Measurements from ENCODE around the gene MCM8.

MCM8 gene

DNA sequence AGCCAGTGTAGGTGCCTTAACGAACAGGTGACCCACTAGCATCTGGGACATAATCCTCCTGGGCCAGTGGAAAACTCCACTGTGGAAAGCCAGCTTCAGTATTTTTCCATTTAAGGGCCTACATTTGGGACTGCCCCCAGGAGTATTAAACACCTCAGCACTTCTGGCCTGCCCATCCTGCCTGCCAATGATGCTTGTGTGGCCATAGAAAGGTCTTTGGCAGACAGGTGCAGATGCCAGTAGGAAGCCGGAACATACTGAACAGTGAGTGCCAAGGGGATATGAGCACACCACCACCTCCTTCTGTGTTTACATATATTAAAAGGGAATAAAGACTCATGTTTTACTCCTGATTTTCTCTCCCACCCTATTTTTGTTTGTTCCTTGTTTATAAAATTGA lies 19.9 kb downstream of the MCM8 start:
- Mint-ChIP-seq H3K4me1 (ENCODE audit: low read depth) (no peaks in the 10 kb centered on the region), H3K36me3 (ENCODE audit: low read depth) (peaks cover 18% of the 10 kb centered on the region), H3K9me3 (no peaks in the 10 kb centered on the region), H3K4me3 (no peak overlapping the region), H3K27ac (no peak overlapping the region), H3K27me3 (no peaks in the 10 kb centered on the region)
- intact Hi-C loops (cut with micrococcal nuclease): no loop called here

DNA sequence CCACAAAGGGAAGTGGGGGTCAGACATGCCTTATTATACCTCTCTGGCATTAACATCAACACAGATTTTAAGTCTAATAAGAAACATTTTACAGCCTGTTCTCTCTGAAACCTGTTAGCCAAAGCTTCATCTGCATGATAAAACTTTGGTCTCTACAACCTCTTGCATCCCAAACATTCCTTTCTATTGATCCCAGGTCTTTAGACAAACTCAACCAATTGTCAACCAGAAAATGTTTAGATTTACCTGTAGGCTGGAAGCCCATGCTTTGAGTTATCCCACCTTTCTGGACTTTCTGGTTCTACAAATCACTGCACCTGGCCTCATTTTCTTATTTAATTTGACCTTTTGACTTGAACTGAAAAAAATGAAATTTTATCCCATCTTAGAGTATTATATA lies 20.8 kb downstream of the MCM8 start:
- peaks cover 17% of the 10 kb centered on the region for H3K36me3 Mint-ChIP-seq (ENCODE audit: low read depth)
- intact Hi-C loops (cut with micrococcal nuclease): no loop called here
- H3K9me3 Mint-ChIP-seq: no peaks in the 10 kb centered on the region
- H3K27me3 Mint-ChIP-seq: no peaks in the 10 kb centered on the region
- H3K4me3 Mint-ChIP-seq: no peak overlapping the region
- H3K4me1 Mint-ChIP-seq (ENCODE audit: low read depth): no peaks in the 10 kb centered on the region
- H3K27ac Mint-ChIP-seq: no peak overlapping the region

DNA sequence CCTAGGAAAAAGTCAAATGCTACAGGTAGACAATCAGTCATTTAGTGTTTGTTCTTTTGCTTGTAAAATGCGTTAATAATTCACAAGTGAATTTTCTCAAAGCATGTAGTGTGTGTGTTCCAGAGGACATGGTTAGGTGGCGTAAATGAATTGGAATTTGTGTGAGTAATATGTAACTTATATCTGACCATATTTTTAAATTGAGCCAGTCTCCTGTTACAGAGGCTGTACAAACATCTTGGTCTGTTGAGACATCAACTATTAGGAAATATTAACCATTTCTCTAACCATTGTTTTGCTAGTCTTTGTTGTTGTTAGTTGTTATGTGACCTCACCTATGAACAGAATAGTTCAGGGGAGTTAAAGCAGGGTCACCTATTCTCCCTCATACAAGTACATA lies 22.7 kb downstream of the MCM8 start:
- Mint-ChIP-seq H3K4me3 (no peak overlapping the region), H3K36me3 (ENCODE audit: low read depth) (peaks cover 7% of the 10 kb centered on the region), H3K27ac (no peak overlapping the region), H3K9me3 (no peaks in the 10 kb centered on the region), H3K27me3 (no peaks in the 10 kb centered on the region), H3K4me1 (ENCODE audit: low read depth) (no peaks in the 10 kb centered on the region)
- intact Hi-C loops (cut with micrococcal nuclease): no loop called here

DNA sequence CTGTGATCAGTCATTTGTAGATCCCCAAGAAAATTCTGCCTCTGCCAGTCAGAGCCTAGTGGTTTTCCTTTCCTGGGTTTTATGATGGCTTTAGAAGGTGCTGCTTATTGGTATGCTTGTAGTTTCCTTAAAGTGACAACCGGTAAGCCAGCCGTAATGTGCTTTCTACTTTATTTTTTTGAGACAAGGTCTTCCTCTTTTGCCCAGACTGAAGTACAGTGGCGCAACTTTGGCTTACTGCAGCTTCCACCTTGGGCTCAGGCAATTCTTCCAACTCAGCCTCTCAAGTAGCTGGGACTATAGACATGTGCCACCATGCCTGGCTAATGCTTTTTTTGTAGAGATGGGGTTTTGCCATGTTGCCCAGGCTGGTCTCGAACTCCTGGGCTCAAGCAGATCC lies 23.5 kb downstream of the MCM8 start:
- Mint-ChIP-seq H3K36me3 (ENCODE audit: low read depth) (peaks cover 14% of the 10 kb centered on the region), H3K9me3 (no peaks in the 10 kb centered on the region)

DNA sequence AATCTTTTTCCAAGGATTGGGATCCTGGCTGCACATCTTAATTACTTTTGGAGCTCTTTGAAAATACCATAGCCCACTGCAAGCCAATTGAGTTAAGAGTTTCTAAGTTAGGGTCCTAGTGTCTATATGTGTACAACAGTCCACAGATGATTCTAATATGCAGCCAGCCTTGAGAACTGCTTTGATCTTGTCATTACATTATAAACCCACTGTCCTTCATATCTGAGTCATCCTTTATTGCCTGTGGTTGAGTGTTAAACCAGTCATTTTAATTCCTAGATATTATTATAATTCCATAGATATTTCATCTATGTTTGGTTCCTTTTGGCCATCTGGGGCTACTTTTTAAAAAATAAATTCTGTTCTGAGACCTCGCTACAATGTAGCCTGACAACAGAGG lies 24.1 kb downstream of the MCM8 start:
- no peaks in the 10 kb centered on the region for H3K4me1 Mint-ChIP-seq (ENCODE audit: low read depth)
- no peak overlapping the region for H3K4me3 Mint-ChIP-seq
- H3K27ac Mint-ChIP-seq: no peak overlapping the region
- H3K9me3 Mint-ChIP-seq: no peaks in the 10 kb centered on the region
- H3K27me3 Mint-ChIP-seq: no peaks in the 10 kb centered on the region
- H3K36me3 Mint-ChIP-seq (ENCODE audit: low read depth): peaks cover 16% of the 10 kb centered on the region
- intact Hi-C loops (cut with micrococcal nuclease): no loop called here

More for the DNA sequence above, 23.5 kb downstream of the MCM8 start:
- H3K4me3 Mint-ChIP-seq: no peak overlapping the region
- no peaks in the 10 kb centered on the region for H3K4me1 Mint-ChIP-seq (ENCODE audit: low read depth)
- no peaks in the 10 kb centered on the region for H3K27me3 Mint-ChIP-seq
- intact Hi-C loops (cut with micrococcal nuclease): no loop called here
- H3K27ac Mint-ChIP-seq: no peak overlapping the region

DNA sequence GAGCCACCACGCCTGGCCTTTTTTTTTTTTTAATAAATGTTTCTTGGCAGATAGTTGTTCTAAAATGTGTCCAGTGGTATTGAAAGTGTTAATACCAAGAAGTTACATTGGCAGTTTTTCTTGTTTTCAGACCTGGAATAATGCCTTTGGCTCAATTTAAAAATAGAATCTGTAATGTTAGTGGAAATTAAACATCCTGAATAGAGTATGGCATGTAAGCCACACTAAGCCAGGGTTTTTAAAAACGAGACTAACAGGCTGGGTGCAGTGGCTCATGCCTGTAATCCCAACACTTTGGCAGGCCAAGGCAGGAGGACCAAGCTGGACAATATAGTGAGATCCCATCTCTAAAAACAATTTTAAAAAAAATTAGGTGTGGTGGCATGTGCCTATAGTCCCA lies 25.3 kb downstream of the MCM8 start:
- intact Hi-C loops (cut with micrococcal nuclease): no loop called here

DNA sequence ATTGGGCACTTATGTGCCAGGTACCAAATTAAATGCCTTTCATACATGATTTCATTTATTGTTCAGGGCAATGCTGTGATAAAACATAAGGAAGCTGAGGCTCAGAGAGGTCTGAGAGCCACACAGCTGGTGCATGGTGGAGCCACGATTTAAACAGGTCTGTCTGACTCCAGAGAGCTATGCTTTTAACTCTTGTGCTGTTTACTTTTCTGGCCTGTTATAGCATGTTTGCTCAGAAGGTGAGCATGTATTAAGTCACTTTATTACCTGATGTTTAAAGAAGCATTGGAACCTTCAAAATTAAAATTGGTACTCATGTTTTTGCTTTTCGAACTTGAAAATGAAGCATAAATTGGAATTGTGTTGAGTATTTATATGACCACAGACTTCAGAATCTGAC lies 26.8 kb downstream of the MCM8 start:
- no peaks in the 10 kb centered on the region for H3K4me1 Mint-ChIP-seq (ENCODE audit: low read depth)
- no peaks in the 10 kb centered on the region for H3K27me3 Mint-ChIP-seq
- intact Hi-C loops (cut with micrococcal nuclease): no loop called here
- H3K27ac Mint-ChIP-seq: no peak overlapping the region
- H3K4me3 Mint-ChIP-seq: no peak overlapping the region
- peaks cover 23% of the 10 kb centered on the region for H3K36me3 Mint-ChIP-seq (ENCODE audit: low read depth)
- H3K9me3 Mint-ChIP-seq: no peaks in the 10 kb centered on the region

More for the DNA sequence above, 25.3 kb downstream of the MCM8 start:
- Mint-ChIP-seq H3K4me1 (ENCODE audit: low read depth) (no peaks in the 10 kb centered on the region), H3K27me3 (no peaks in the 10 kb centered on the region), H3K27ac (no peak overlapping the region), H3K4me3 (no peak overlapping the region), H3K9me3 (no peaks in the 10 kb centered on the region), H3K36me3 (ENCODE audit: low read depth) (peaks cover 23% of the 10 kb centered on the region)

DNA sequence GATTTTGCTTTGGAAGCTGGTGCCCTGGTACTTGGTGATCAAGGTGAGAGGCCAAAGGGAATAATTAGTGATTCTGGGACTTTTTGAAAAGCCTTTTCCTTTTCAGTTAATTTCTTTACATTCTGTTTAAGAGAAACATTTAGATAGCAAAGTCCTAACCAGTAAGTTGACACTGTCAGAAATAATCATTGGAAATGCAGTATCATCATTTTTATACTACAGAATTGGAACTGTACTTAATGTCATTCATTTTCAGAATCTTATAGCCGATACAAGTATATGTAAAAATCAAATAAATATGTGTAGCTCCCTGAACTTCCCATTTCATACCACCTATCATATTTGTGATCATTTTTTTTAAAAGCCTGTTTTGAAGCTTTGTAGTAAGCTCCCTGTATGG lies 27.5 kb downstream of the MCM8 start:
- intact Hi-C loops (cut with micrococcal nuclease): no loop called here
- no peak overlapping the region for H3K27ac Mint-ChIP-seq
- peaks cover 23% of the 10 kb centered on the region for H3K36me3 Mint-ChIP-seq (ENCODE audit: low read depth)
- no peaks in the 10 kb centered on the region for H3K9me3 Mint-ChIP-seq
- H3K4me3 Mint-ChIP-seq: no peak overlapping the region
- no peaks in the 10 kb centered on the region for H3K4me1 Mint-ChIP-seq (ENCODE audit: low read depth)
- H3K27me3 Mint-ChIP-seq: no peaks in the 10 kb centered on the region

DNA sequence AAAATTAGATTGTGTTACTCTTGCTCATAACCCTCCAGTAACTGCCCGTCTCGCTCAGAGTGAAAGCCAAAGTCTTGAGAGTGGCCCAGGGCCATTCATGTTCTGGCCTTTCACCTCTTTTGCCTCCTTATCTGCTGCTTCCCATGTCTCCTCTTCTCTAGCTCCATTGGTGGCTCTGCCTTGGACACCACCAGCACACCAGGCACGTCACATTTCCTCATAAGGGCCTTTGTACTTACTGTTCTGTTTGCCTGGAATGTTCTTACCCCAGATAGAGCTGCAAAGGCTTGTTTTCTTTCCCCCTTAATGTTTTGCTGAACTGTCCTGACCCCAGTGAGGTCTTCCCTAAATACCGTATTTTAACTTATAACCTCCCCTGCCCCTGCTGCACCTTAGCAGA lies 29.3 kb downstream of the MCM8 start:
- Mint-ChIP-seq H3K27ac (no peak overlapping the region), H3K27me3 (no peaks in the 10 kb centered on the region), H3K36me3 (ENCODE audit: low read depth) (peaks cover 25% of the 10 kb centered on the region), H3K9me3 (no peaks in the 10 kb centered on the region), H3K4me3 (no peak overlapping the region), H3K4me1 (ENCODE audit: low read depth) (no peaks in the 10 kb centered on the region)
- intact Hi-C loops (cut with micrococcal nuclease): no loop called here

DNA sequence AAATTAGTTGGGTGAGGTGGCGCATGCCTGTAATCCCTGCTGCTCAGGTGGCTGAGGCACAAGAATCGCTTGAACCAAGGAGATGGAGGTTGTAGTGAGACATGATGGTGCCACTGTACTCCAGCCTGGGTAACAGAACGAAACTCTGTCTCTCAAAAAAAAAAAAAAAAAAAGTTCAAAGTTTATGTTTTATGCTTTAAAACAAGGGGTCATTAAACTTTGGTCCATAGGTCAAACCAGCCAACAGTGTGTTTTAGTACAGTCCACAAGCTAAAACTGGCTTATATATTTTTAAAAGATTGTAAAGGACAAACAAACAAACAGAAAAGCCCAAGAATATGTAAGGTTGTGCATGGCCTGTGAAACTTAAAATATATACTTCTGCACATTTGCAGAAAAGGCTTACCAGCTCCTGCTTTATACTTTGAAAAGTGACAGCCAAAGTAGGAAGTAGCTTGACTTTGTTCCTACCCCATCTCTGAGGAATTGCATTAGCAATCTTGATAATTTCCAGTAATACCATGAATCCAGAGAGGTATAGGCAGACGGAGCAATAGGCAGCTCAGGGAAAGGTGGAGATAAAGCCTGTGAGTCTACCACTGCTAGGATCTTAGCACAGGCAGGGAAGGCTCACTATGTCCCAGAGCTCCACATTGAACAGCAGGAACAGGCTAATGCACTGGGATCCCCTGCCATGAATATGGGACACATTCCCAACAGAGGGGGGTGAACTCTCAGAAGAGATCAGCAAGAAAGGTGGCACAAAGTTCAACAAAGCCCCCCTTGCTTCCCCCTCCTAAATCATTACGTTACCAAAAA lies 30.5 kb downstream of the MCM8 start:
- Mint-ChIP-seq H3K36me3 (ENCODE audit: low read depth) (peaks cover 29% of the 10 kb centered on the region), H3K4me3 (no peak overlapping the region), H3K4me1 (ENCODE audit: low read depth) (no peaks in the 10 kb centered on the region), H3K9me3 (no peaks in the 10 kb centered on the region), H3K27me3 (no peaks in the 10 kb centered on the region), H3K27ac (no peak overlapping the region)
- intact Hi-C loops (cut with micrococcal nuclease): no loop called here

DNA sequence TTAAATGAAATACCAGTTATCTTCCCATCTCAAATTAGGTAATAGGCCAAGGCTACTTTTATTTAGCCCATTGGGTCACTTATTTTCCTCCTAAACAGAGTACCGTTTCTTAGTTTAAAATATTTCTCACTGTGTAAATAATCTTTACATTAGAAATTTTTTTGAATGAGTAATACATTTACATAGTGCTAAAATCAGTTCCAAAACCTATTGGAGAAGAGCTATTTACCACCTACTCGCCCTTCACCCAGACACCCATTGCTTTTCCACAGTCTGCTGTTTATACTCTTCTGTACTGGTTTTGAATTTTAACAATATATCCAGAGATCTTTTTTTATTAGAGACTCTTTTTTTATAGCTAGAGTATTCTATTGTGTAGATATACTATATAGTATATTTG lies 36.9 kb downstream of the MCM8 start:
- H3K4me3 Mint-ChIP-seq: no peak overlapping the region
- H3K4me1 Mint-ChIP-seq (ENCODE audit: low read depth): no peaks in the 10 kb centered on the region
- intact Hi-C loops (cut with micrococcal nuclease): no loop called here
- no peak overlapping the region for H3K27ac Mint-ChIP-seq
- no peaks in the 10 kb centered on the region for H3K9me3 Mint-ChIP-seq
- peaks cover 18% of the 10 kb centered on the region for H3K36me3 Mint-ChIP-seq (ENCODE audit: low read depth)
- H3K27me3 Mint-ChIP-seq: no peaks in the 10 kb centered on the region

DNA sequence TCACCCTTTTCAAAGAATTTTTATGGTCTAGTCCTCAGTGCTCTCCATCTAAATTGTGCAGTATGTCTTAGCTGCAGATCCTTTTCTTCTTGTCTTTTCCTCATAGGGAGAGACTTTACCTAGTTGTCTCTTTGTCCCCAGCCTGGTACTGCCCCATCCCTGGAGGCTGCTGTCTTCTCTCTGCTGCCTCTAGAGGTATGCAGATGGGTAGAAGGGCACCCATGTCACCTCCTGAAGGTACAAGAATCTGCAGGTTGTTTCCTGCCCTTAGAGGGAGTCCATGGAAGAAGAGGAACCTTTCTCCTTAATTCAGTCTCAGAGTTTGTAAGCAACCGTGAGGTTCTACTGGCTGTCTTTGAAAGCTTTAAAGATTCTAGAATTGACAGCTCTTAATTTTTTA lies 39.1 kb downstream of the MCM8 start:
- Mint-ChIP-seq H3K4me3 (no peak overlapping the region), H3K27me3 (no peaks in the 10 kb centered on the region), H3K36me3 (ENCODE audit: low read depth) (peaks cover 18% of the 10 kb centered on the region), H3K9me3 (no peaks in the 10 kb centered on the region), H3K4me1 (ENCODE audit: low read depth) (no peaks in the 10 kb centered on the region), H3K27ac (no peak overlapping the region)
- intact Hi-C loops (cut with micrococcal nuclease): no loop called here

DNA sequence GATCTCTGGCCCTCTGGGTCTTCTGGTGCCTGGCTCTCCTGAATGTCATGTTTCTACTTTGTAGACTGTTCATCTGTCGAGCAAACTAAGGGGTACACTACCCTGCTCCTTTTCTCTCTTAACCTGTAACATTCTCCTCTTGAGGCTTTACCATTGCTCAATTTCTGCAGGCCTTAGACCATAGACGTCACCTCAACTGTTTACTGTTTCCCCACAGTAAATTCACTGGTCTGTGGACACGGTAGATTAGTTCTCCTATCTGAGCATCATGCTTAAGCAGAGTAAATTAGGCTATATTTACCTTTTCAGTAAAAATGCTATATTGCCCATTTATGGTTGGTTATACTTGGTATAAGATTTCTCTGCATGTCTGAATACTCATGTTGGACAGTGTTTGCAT lies 40.5 kb downstream of the MCM8 start:
- Mint-ChIP-seq H3K9me3 (no peaks in the 10 kb centered on the region), H3K4me3 (no peak overlapping the region), H3K27ac (no peak overlapping the region), H3K36me3 (ENCODE audit: low read depth) (peaks cover 20% of the 10 kb centered on the region), H3K27me3 (no peaks in the 10 kb centered on the region), H3K4me1 (ENCODE audit: low read depth) (no peaks in the 10 kb centered on the region)
- intact Hi-C loops (cut with micrococcal nuclease): no loop called here

DNA sequence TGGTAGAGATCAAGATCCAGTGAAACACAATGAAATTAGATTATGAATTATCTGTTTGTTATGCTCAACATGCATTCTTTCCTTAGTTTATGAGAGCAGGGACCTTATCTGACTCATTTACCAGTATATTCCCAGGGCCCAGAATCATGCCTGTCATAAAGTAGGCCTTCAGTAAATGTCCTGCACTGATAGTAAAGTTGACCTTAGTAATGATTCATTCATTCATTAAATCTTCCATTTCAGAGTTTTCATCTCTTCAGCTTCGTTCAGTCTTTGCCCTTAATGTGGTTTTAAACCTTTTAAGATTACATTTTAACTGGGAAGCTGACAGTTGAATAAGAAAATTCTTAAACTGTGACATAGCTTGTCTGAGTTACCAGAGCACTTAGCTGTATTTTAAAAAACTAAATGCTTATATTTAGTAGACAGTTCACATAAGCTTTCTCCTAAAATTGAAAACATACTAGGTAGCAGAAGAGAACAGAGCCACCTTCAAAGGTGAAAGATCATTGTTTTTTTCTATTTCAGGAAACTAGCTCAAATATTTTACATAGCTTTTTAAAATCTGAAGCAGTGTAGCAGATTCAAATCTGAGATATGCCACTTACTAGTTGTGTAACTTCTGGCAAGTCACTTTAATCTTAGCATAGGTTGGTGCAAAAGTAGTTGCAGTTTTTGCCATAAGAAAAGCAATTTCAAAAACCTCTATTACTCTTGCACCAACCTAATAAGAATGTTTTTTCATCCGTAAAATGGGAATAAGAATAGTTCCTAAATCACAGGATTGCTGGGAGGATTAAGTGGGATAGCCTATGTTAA lies 41.4 kb downstream of the MCM8 start:
- no peaks in the 10 kb centered on the region for H3K4me1 Mint-ChIP-seq (ENCODE audit: low read depth)
- H3K4me3 Mint-ChIP-seq: no peak overlapping the region
- peaks cover 18% of the 10 kb centered on the region for H3K36me3 Mint-ChIP-seq (ENCODE audit: low read depth)
- no peaks in the 10 kb centered on the region for H3K27me3 Mint-ChIP-seq
- intact Hi-C loops (cut with micrococcal nuclease): no loop called here
- no peaks in the 10 kb centered on the region for H3K9me3 Mint-ChIP-seq
- H3K27ac Mint-ChIP-seq: no peak overlapping the region
